HL-60 (cell line): ENCODE data around the gene HSDL1.

Experiments used
- CTCF ChIP-seq: IDR thresholded peaks from one replicate; pipeline ENCODE4 v1.5.1; 2011; ENCODE audit warnings: low read length, control low read depth, inconsistent platforms; ENCODE audit not compliant: insufficient read depth
- REST ChIP-seq: IDR thresholded peaks from 2 replicates; pipeline ENCODE4 v1.6.1; 2012; ENCODE audit warnings: low read depth; ENCODE audit not compliant: insufficient replicate concordance

- TF ChIP-seq CTCF (no peak), REST (no peak)
Measured at GRCh38 chr16:84093120-84093878, 51.7 kb downstream of the HSDL1 start.
